ENCODE data around the gene DOK6. TPM values are rescaled to one million over a fixed set of nuclear protein-coding genes. Genes with fewer than 3 reads are reported as not detected.
A peak's percentile ranks its signal among the peaks of the same experiment; 100 is the strongest.

DOK6 gene
- total RNA-seq, 1 donor from 2014 or later = 19.7 TPM

GRCh38 chr18:69569133-69569532 lies 168.4 kb downstream of the DOK6 start:
- Mint-ChIP-seq H3K9me3 (ENCODE audit: unreplicated experiment) (peaks cover 6% of the 10 kb centered on the region), H3K27ac (ENCODE audit: unreplicated experiment) (no peak overlapping the region), H3K4me3 (ENCODE audit: unreplicated experiment) (no peak overlapping the region), H3K4me1 (ENCODE audit: low read depth, unreplicated experiment) (no peaks in the 10 kb centered on the region), H3K27me3 (ENCODE audit: unreplicated experiment) (peaks cover 1% of the 10 kb centered on the region), H3K36me3 (ENCODE audit: unreplicated experiment) (peaks cover 16% of the 10 kb centered on the region)
- DNase-seq = no peak
- TF ChIP-seq CTCF (IDR thresholded peaks at IDR 0.05; ENCODE audit: partially characterized antibody, unreplicated experiment) = no peak

DNA sequence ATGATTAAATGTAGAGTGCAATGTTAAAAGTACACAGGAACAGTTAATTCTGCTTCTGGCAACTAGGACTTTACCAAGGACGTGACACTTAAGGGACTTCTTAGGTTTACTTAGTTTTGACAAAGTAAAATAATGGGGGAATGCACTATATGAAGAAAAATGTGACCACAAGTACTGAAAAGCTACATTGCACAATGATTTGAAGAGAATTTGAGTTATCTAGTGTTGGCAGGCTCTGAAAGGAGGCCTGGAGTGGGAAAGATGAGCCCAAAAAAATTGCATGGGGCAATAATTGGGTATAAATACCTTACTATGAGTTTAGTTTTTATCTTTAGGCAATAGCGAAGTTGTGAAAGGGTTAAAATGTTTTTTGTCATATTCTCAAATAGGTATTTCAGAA lies 173.7 kb downstream of the DOK6 start:
- peaks cover 3% of the 10 kb centered on the region for H3K4me1 Mint-ChIP-seq (ENCODE audit: low read depth, unreplicated experiment)
- no peaks in the 10 kb centered on the region for H3K27me3 Mint-ChIP-seq (ENCODE audit: unreplicated experiment)
- H3K4me3 Mint-ChIP-seq (ENCODE audit: unreplicated experiment) = no peak overlapping the region
- no peaks in the 10 kb centered on the region for H3K36me3 Mint-ChIP-seq (ENCODE audit: unreplicated experiment)
- no peak overlapping the region for H3K27ac Mint-ChIP-seq (ENCODE audit: unreplicated experiment)
- H3K9me3 Mint-ChIP-seq (ENCODE audit: unreplicated experiment) = no peaks in the 10 kb centered on the region
- no peak for TF ChIP-seq CTCF (IDR thresholded peaks at IDR 0.05; ENCODE audit: partially characterized antibody, unreplicated experiment)
- no peak for DNase-seq

GRCh38 chr18:69580107-69580506 lies 179.4 kb downstream of the DOK6 start:
- Mint-ChIP-seq H3K27me3 (ENCODE audit: unreplicated experiment) (no peaks in the 10 kb centered on the region), H3K9me3 (ENCODE audit: unreplicated experiment) (no peaks in the 10 kb centered on the region), H3K36me3 (ENCODE audit: unreplicated experiment) (no peaks in the 10 kb centered on the region), H3K27ac (ENCODE audit: unreplicated experiment) (peak overlapping the region; percentile 70), H3K4me3 (ENCODE audit: unreplicated experiment) (no peak overlapping the region), H3K4me1 (ENCODE audit: low read depth, unreplicated experiment) (peaks cover 3% of the 10 kb centered on the region)
- no peak for DNase-seq
- no peak for TF ChIP-seq CTCF (IDR thresholded peaks at IDR 0.05; ENCODE audit: partially characterized antibody, unreplicated experiment)

GRCh38 chr18:69584429-69584828 lies 183.7 kb downstream of the DOK6 start:
- Mint-ChIP-seq H3K27me3 (ENCODE audit: unreplicated experiment) (no peaks in the 10 kb centered on the region), H3K4me1 (ENCODE audit: low read depth, unreplicated experiment) (peaks cover 5% of the 10 kb centered on the region), H3K27ac (ENCODE audit: unreplicated experiment) (no peak overlapping the region), H3K9me3 (ENCODE audit: unreplicated experiment) (no peaks in the 10 kb centered on the region), H3K4me3 (ENCODE audit: unreplicated experiment) (no peak overlapping the region), H3K36me3 (ENCODE audit: unreplicated experiment) (no peaks in the 10 kb centered on the region)
- TF ChIP-seq CTCF (IDR thresholded peaks at IDR 0.05; ENCODE audit: partially characterized antibody, unreplicated experiment) = no peak
- DNase-seq = no peak

- Mint-ChIP-seq H3K27ac (ENCODE audit: unreplicated experiment) (no peak overlapping the region), H3K27me3 (ENCODE audit: unreplicated experiment) (no peaks in the 10 kb centered on the region), H3K36me3 (ENCODE audit: unreplicated experiment) (no peaks in the 10 kb centered on the region), H3K4me1 (ENCODE audit: low read depth, unreplicated experiment) (peaks cover 5% of the 10 kb centered on the region), H3K4me3 (ENCODE audit: unreplicated experiment) (no peak overlapping the region), H3K9me3 (ENCODE audit: unreplicated experiment) (no peaks in the 10 kb centered on the region)
- no peak for TF ChIP-seq CTCF (IDR thresholded peaks at IDR 0.05; ENCODE audit: partially characterized antibody, unreplicated experiment)
- DNase-seq = no peak
Observed at GRCh38 chr18:69585696-69586095, 185.0 kb downstream of the DOK6 start.
